HEK293 (cell line): ENCODE results near the gene AUH.

ENCODE experiments used
- TRIM28 ChIP-seq: IDR thresholded peaks from 2 replicates; pipeline ENCODE4 v1.6.1; 2011; ENCODE audit warnings: low read length, control low read depth, borderline replicate concordance
- ZNF274 ChIP-seq, 2 experiments: fragments of 200-500 bp in 1 of 2; fragments of 450-650 bp in 1 of 2; sonication (Bioruptor generic) in 1 of 2; formaldehyde crosslinking in 1 of 2; IDR thresholded peaks; 2 replicates each; pipeline versions ENCODE4 v1.5.1 to v1.6.1; 2014 to 2016; ENCODE audit warnings: borderline replicate concordance in 1 of 2, inconsistent platforms in 1 of 2, low read length in 1 of 2, missing biosample characterization in 1 of 2, missing genetic modification characterization in 1 of 2
- ZNF423 ChIP-seq: fragments of 450-650 bp; formaldehyde crosslinking; IDR thresholded peaks from 2 replicates; pipeline ENCODE4 v1.5.1; 2016; ENCODE audit warnings: missing biosample characterization, missing genetic modification characterization
- ZNF426 ChIP-seq: fragments of 450-650 bp; formaldehyde crosslinking; IDR thresholded peaks from 2 replicates; pipeline ENCODE4 v1.5.1; 2017; ENCODE audit warnings: missing biosample characterization, missing genetic modification characterization, mild to moderate bottlenecking, inconsistent platforms, moderate library complexity
- ZNF701 ChIP-seq: fragments of 450-650 bp; formaldehyde crosslinking; IDR thresholded peaks from 2 replicates; pipeline ENCODE4 v1.5.1; 2016; ENCODE audit warnings: missing biosample characterization, missing genetic modification characterization
- ZNF776 ChIP-seq: fragments of 450-650 bp; formaldehyde crosslinking; IDR thresholded peaks from 2 replicates; pipeline ENCODE4 v1.5.0; 2017; ENCODE audit warnings: missing biosample characterization, missing genetic modification characterization, borderline replicate concordance
- TF ChIP-seq, protein P1 (sequence below): fragments of 450-650 bp; formaldehyde crosslinking; IDR thresholded peaks from 2 replicates; pipeline ENCODE4 v1.5.1; 2017; ENCODE audit warnings: missing biosample characterization, missing genetic modification characterization
- TF ChIP-seq, protein P2 (sequence below): fragments of 450-650 bp; formaldehyde crosslinking; IDR thresholded peaks from 2 replicates; pipeline ENCODE4 v1.5.1; 2016; ENCODE audit warnings: missing biosample characterization, missing genetic modification characterization

DNA sequence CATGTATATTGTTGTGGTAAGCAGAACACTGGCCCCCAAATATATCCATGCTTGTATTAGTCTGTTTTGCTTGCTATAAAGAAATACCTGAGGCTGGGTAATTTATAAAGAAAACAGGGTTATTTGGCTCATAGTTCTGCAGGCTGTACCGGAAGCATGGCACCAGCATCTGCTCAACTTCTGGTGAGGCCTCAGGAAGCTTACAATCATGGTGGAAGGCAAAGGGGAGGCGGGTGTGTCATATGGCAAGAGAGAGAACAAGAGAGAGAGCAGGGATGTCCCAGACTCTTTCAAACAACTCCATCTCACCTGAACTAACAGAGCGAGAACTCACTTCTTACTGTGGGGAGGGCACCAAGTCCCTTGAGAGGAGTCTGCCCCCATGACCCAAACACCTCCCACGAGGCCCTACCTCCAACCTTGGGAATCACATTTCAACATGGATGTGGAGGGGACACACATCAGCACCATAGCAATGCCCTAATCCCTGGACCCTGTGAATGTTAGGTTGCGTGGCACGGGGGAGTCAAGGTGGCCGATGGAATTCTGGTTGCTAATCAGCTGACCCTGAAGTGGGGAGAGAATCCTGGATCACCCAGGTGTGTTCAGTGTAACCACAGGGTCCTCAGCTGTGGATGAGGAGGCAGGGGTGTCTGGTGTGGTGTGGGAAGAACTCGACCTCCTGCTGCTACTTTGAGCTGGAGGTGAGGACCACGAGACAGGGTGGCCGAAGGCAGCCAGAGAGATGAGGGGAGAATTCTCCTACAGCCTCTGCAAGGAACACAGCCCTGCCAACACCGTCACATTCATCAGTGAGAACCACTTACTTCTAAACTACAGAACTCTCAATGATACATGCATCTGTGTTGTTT lies 172.8 kb downstream of the AUH start:
- TF ChIP-seq, protein P1, sequence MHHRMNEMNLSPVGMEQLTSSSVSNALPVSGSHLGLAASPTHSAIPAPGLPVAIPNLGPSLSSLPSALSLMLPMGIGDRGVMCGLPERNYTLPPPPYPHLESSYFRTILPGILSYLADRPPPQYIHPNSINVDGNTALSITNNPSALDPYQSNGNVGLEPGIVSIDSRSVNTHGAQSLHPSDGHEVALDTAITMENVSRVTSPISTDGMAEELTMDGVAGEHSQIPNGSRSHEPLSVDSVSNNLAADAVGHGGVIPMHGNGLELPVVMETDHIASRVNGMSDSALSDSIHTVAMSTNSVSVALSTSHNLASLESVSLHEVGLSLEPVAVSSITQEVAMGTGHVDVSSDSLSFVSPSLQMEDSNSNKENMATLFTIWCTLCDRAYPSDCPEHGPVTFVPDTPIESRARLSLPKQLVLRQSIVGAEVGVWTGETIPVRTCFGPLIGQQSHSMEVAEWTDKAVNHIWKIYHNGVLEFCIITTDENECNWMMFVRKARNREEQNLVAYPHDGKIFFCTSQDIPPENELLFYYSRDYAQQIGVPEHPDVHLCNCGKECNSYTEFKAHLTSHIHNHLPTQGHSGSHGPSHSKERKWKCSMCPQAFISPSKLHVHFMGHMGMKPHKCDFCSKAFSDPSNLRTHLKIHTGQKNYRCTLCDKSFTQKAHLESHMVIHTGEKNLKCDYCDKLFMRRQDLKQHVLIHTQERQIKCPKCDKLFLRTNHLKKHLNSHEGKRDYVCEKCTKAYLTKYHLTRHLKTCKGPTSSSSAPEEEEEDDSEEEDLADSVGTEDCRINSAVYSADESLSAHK (tag by site-specific recombination), result no peak
- TF ChIP-seq ZNF423 (tag by site-specific recombination), result no peak
- TF ChIP-seq TRIM28, result no peak
- TF ChIP-seq, protein P2, sequence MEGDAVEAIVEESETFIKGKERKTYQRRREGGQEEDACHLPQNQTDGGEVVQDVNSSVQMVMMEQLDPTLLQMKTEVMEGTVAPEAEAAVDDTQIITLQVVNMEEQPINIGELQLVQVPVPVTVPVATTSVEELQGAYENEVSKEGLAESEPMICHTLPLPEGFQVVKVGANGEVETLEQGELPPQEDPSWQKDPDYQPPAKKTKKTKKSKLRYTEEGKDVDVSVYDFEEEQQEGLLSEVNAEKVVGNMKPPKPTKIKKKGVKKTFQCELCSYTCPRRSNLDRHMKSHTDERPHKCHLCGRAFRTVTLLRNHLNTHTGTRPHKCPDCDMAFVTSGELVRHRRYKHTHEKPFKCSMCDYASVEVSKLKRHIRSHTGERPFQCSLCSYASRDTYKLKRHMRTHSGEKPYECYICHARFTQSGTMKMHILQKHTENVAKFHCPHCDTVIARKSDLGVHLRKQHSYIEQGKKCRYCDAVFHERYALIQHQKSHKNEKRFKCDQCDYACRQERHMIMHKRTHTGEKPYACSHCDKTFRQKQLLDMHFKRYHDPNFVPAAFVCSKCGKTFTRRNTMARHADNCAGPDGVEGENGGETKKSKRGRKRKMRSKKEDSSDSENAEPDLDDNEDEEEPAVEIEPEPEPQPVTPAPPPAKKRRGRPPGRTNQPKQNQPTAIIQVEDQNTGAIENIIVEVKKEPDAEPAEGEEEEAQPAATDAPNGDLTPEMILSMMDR (tag by site-specific recombination), result no peak
- no peak for TF ChIP-seq ZNF776 (tag by site-specific recombination)
- no peak for TF ChIP-seq ZNF274 (IDR thresholded peaks at IDR 0.05; ENCODE audit: low read length)
- TF ChIP-seq ZNF274 (tag by site-specific recombination; IDR thresholded peaks at IDR 0.05; ENCODE audit: borderline replicate concordance), result no peak
- TF ChIP-seq ZNF426, result no peak
- no peak for TF ChIP-seq ZNF701
